ENCODE data around the gene DAAM2.

Gene DAAM2

DNA sequence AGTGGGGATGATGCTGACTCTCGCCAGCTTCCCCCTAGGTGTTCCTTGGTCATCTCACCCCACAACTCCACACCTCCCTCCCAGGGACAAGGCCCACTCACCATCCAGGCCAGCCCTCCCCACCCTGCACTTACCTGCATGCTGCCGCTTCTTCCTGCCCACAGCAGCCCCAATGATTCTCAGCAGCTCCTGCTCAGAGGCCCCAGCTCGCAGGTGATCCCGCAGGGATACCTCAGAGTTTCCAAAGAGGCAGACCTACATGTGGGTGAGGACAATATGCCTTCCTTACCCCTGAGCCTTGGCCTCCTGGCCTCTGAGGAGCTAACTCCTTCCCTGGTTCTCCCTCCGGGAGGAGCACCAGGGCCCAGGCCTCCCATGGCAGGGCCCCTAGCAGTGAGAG, 117.5 kb downstream of the DAAM2 start:
- DNase-seq (ENCODE audit: low spot score), result no peak

DNA sequence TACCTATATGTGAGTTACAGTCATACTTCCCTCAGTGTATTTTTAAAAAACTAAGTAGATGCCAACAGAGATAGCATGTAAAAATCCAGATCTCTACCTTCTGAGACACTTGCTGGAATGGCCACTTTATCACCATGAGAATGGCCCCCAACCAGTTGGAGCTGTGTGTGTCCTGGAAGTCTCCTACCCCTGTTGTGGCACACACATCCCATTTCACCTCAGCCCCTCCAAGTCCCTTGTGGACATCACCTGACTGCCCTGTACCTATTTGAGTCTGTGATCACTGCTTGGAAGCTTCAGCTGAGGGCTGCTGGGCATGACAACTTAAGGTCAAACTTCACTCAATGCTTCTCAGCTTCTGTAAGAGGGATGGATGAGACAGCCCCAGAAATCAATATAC, 118.0 kb downstream of the DAAM2 start:
- DNase-seq (ENCODE audit: low spot score), result no peak

DNA sequence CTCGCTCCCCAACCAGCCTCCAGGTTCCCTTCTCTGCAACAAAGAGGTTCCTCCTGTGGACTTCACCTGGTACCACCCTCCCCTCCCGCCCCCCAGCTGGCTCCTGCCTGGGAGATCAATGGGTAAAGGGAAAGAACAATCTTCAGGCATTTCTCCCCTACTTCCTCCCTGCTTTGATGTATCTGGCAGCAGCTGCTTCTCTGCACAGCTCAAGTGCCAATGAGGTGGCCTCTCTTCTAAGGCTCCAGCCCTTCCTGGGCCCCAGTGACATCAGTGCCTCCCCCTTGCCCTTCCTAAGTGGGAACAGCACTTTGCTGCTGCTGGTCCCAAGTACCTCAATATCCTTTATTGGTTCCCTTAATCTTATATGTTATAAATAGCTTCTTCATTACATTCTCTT, 118.6 kb downstream of the DAAM2 start:
- no peak for DNase-seq (ENCODE audit: low spot score)

DNA sequence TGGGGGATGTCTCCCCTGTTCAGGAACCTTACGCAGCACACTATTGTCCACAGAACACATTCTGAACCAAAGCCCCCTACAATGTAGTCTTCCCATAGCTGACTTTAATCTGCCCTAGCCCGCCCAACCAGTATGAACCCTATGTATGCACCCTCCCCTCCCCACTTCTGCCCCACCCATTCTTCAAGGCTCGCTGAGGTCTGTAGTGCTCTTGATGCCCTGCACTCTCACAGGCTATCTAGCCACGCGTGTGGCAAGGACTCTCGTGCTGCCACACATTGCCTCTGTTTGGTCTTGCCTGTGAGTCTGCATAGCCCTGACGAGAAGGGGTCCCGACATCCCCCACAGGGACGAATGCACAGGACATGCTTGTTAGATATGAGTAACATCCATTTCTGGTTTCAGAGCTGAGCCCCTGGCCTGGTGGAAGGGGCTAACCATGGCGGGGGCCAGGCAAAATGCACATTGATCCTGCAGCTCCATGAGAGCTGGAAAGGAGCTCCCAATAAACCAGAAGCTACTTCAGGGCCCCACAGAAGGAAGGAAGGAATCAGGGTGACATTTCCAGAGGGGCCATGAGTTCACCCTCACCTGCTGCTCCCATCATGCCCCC, 119.4 kb downstream of the DAAM2 start:
- no peak for DNase-seq (ENCODE audit: low spot score)

DNA sequence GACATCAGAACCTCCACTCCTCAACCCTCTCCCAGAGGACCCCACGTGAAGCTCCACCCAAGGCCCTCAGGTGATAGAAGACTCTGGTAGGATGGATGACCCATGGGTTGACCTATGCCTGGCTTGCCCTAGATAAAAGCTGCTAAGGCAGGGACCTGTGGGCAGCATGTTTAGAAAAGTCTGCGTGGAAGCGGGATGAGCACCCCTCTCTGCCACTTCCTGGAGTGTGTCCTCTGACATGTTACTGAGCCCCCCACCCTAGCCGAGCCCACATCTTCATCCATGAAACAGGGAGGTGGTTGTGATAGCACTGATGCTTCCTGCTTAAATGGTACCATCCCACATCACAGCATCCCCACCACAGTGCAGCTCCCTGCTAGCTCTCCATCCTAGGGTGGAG, 120.3 kb downstream of the DAAM2 start:
- no peak for DNase-seq (ENCODE audit: low spot score)

DNA sequence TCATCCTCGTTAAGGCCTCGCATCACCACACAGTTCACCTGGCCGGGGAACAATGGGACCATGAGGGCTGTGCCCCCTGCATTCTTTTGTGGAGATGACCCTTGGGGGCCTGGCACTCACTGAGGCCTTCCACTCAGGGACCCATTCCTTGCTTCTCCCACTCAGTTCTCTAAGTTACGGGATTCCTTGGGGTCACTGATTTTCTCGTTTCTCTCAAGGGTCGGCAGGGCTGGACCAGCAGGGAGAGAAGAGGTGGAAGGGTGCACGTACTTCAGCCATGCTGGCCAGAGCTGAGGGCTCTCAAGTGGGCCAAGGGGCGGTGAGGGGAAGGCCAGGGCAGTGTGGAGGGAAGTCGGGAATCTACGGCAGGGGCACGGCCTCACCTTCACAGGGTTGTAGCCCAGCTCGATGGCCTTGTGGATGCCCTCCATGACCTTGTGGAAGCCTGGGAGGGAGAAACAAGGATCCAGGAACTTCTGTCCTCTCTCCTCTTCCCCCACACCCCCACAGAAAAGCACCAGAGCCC, 121.3 kb downstream of the DAAM2 start:
- no peak for DNase-seq (ENCODE audit: low spot score)

DNA sequence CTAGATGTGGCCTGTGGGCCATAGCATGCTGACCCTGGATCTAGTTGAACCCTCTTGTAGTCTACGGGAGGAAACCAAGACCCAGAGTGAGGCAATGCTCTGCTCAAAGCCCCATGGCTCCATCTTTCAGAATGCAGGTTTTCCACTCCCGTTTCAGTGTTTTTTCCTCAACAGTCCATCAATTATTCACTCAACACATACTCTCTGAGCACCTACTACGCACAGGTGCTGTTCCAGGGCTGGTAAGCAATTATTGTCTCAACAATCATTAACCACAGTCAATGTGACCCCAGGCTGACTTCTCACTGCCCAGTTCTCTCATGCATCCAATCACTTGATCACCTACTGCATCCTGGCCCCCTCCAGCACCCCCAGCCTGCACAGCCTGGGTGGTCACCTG, 122.1 kb downstream of the DAAM2 start:
- no peak for DNase-seq (ENCODE audit: low spot score)

DNA sequence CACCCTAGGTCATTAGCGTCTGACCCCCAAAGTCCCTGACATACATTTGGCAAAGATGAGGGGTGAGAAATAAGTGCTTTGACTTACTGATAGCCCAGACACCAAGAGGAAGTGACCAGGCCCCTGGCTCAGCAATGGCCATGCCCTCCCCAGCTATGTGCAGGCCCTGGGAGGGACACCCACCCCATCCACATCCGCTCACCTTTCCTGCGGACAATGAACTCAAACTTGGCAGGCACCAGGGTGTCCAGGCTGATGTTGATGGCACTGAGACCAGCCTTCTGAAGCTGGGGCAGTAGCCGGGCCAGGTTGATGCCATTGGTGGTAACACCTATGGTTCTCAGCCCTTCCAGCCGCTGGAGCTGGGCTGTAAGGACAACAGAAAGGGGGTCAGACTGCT, 123.7 kb downstream of the DAAM2 start:
- DNase-seq (ENCODE audit: low spot score), result no peak

DNA sequence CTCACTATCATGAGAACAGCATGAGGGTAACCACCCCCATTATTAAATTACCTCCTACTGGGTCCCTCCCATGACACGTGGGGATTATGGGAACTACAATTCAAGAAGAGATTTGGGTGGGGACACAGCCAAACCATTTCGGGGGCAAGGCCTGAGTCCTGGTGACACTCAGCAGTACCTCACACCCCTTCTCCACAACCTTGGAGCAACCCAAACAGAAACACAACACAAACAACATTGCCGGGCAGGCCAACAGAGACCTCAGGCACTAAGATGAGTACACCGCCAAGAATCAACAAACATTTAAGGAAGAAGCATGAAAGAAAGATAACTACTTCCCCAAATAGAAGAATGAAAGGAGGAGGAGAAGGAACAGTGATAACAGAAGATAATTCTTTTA, 125.2 kb downstream of the DAAM2 start:
- DNase-seq (ENCODE audit: low spot score), result no peak

DNA sequence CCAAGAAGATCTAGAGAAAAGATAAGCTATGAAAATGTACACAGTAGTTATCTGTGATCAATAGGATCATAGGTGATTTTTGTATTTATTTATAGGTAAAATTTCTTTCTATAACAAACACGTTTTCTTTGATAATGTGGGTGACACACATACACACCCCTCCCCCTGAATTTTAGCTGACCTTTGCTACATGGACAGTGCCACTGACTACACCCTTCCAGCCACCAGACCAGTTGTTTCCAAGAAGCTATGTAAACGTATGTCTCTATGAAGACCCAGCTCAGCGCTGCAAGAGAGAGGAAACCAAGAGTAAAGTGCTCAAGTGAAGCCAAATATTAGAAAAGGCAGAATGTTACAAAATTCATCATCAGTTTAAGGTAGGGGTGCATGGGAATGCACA, 125.8 kb downstream of the DAAM2 start:
- no peak for DNase-seq (ENCODE audit: low spot score)

DNA sequence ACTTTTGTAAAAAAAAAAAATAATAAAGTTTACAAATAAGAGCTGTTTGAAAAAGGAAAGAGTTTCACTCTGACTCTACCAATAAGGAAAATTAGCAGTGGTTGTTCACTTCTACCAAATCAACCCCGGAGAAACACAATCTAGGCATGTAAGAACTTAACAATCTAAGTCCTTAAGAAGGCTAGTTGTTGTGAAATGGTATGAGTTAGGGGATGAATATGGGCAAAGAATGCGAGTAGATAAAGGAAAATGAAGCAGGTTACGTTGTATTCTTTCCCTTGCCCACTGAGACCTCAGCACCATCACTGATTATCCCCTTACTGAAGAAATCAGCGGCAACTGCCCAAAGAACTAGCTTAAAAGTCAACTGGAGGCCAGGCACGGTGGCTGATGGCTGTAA, 126.7 kb downstream of the DAAM2 start:
- DNase-seq (ENCODE audit: low spot score), result no peak

DNA sequence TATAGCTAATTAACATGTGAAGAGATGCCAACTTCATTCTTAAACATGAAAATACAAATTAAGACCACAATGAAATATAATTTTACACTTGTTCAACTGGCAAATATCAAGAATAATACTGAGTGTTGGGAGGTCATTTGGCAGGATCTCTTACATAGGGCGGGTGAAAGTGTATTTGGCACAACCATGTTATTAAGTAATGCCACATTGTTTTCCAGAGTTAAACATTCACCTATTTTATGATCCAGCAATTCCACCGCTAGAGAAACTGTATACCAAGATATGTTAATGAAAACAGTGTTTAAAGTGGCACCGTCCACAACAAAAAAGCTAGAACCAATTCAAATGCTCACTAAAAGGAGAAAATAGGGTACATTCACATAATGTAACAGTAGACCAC, 128.0 kb downstream of the DAAM2 start:
- DNase-seq (ENCODE audit: low spot score), result no peak

DNA sequence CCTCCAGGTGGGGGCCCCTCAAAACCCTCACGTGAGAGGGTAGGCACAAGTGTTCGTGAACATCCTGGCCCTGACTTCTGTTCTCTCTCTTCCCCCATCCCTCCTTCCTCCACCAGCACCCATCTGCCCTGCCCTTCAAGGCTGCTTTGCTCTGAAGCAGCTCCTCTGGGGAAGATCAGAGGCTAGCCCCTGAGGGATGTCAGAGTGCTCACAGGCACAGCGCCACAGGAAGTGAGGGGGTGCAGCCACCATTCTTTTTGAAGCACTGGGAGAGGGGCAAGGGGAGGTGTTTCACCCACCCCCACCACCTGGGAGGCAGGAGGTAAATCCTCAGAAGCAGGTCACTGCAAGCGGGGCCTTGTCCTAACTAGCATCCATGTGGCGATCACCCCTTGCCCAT, 130.6 kb downstream of the DAAM2 start:
- no peak for DNase-seq (ENCODE audit: low spot score)

DNA sequence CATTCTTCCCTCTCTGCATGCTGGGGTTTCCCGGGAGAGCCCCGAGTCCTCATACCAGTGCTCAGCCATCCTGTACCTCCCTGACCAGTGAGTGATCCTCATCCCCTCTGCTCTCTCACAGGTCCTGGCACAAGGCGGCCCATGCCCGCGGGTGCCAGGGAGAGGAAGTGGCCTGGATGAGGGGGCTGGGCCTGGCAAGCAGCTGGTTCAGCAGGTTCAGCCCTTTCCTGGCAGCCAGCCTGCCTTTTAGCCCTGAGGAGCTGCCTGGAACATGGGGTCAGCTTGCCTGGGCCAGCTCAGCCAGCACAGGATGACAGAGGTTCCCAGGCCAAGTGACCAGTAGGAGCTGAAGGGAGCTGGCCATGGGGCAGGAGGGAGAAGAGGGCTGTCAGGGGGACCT, 131.2 kb downstream of the DAAM2 start:
- no peak for DNase-seq (ENCODE audit: low spot score)

DNA sequence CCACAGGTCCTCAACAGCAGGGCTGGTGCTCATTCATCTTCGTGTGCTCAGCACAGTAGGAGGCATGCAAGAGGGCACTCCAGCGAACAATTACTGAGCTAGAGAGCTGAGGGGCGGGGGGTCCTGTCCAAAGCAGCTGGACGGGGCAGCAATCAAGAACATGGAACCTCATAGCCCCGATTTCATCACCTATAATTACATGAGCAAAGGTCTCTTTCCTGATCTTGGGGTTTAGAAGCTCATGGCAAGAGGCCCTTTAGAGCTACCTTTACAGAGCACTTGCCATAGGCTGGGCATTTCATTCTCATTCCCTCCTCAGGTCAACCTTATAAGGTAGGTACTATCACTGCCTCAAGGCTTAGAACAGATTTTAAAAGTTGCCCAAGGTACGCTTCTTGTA, 131.7 kb downstream of the DAAM2 start:
- no peak for DNase-seq (ENCODE audit: low spot score)

DNA sequence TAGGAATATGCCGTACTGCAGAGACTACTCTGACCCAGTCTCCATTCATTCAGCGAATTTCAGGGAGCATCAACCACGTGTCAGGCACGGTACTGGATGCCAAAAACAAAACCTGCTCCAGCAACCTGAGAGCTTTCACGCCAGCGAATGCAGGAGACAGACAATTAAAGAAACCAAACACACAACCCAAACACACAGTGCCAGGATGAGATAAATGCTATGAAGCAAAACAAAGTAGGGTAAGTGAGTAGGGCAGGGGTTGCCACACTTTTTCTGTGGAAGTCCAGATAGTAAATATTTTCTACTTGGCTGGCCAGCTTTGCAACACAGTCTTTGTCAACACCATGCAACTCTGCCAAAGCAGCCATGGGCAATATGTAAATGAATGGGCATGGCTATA, 132.1 kb downstream of the DAAM2 start:
- DNase-seq (ENCODE audit: low spot score), result no peak

DNA sequence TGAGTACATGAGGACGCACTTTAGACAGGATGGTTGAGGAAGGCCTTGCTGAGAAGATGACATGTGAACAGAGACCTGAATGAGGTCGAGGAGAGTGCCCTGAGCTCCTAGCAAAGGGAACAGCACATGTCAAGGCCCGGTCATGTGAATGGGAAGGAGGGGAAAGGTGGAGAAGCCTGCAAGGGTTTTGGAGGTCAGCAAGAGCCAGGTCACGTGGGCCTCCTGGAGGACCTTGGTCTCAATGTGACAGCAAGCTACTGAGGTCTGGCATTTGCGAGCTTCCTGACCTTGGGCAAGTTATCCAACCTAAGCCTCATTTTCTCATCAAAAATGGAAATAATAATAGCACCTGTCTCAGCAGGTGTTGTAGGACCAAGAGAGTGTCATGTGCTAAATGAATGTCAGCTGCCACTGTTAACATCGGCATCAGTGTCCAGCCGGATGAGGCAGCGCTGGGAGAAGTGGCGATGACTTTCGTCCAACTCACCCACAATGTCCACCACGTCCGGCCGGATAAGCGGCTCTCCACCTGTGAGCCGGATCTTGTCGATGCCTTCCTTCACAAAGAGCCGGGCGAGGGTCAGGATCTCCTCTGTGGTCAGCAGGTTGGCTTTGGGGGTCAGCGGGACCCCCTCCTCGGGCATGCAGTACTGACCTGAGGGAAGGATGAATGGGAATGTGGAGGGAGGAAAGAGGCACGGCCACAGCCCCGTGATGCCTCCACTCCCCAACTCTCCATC, 133.2 kb downstream of the DAAM2 start:
- no peak for DNase-seq (ENCODE audit: low spot score)

DNA sequence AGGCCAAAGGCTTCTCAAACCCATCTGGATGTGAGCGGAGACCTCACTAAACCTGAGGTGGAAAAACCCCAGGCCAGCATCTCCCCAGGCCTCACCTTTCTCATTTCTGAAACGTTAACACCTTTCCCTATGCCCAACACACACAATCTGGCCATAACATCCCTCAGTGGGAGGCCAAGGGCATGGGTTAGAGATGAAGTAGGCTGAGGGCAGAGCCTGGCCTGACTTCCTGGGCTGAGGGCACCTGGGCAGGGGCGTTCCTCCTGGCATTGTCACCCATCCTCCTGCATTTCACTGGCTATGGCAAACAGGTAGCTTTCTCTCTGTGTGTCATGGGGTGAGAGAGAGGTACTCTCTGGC, 133.7 kb downstream of the DAAM2 start:
- DNase-seq (ENCODE audit: low spot score), result no peak

DNA sequence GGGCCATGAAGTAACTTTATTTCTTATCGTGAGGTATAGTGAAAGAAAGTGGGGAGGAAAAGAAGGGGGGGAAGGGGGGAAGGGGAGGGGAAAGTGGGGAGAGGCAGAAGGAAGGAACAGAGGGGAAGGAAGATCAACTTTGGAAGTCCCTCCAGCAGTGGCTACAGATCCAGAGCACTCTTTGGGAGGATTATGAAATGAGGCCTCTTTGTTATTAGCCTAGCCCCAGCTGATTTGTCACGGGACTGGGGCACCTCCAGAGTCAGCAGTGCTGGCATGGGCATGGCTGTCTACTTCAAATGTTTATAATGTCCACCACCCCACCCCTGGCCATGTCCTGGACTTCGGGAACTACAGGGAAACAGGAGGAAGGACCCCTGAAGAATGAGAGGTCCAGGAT, 134.5 kb downstream of the DAAM2 start:
- DNase-seq (ENCODE audit: low spot score), result no peak

DNA sequence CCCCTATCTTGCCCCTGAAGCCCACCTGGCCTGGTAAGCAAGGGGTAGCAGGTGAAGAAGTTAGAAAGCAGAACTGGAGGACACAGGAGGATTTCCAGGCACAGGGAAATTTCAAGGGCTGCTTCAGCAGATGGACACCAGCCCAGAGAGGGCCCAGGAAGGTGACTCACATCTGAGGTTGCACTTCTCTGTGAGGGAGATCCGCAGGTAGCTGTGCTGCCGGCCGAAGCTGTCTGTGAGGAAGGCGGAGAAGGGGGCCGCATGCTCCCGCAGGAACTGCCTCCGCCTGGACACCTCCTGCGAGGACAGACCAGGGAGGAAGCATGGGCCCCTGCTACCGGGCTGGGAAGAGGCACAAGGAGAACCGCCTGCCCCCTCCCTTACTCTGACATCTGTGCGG, 135.0 kb downstream of the DAAM2 start:
- no peak for DNase-seq (ENCODE audit: low spot score)

DNA sequence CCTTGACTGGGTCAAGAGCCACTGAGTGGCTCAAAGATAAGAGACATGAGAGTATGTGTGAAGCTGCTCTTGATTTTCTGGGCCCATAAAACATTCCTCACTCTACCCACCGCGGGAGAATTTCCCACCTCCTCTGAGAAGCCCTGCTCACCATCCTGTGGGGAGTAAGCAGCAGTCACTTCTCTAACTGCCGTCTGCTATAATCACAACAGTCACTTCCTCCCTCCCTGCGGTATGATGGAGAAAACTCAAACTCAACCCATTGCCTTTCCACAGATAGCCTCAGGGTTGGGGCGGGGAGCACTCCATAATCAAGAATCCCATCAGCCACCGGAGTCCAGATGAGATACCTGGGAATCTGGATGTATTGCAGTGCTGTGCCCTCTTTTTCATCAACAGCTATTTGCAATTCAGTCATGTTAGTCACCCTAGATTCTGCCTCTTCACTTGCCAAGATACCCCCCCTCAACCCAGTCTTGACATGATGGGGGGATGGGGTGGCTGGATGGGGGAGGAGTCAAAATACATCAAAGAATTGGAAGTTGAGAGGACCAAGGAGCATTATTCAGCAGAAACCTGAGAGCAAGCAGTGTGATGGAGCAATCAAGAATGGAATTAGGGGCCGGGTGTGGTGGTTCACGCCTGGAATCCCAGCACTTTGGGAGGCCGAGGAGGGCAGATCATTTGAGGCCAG, 137.0 kb downstream of the DAAM2 start:
- no peak for DNase-seq (ENCODE audit: low spot score)

DNA sequence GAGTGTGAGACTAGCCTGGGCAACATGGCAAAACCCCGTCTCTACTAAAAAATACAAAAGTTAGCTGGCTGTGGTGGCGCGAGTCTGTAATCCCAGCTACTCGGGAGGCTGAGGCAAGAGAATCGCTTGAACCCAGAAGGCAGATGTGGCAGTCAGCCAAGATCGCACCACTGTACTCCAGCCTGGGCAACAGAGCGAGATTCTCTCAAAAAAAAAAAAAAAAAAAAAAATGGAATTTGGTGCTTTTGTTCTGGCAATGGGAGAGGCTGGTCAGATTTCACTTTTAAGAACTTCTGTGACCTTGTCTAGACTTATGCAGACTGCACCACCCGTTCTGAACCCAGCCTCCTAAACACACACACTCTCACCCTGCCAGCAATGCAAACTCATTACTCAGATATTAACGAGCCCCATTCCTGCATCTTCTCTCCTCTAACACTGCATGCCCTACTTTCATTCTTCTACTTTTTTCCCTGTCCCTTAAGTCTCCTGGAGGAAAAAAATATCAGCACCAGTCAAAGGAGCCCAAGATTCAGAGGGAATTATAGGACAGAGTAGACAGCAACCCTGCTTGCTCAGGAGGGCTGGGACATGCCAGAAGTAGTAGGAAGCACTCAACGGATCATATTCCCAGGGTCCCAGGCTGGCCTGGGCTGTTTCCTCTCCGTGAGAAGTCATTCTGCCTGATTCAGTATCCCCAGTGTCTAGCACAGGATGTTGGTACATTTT, 137.7 kb downstream of the DAAM2 start:
- DNase-seq (ENCODE audit: low spot score), result no peak

DNA sequence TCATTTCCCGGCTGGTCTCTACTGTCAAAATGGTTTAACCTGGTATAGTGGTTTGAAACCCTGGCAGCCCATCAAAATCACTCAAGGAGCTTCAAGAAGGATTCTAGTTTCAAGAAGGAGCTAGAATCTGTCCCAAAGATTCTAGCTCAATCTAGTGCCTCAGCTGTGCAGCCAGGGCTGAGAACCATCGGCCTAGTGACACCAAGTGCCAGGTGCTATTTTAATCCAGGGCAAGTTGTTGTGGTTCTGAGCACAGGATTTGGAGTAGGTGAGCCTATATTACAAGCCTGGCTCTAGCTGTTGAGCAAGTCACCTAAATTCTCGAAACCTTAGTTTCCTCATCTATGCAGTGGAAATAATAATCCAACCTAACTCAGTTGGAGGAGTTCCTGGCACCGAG, 138.4 kb downstream of the DAAM2 start:
- DNase-seq (ENCODE audit: low spot score), result no peak

Measured in activated CD4-positive, alpha-beta T cell treated with anti-CD3 and anti-CD28 coated beads, Interleukin-2, Interleukin-4, amounts not matched to agents 100 ng/mL and 50 ng/mL, durations not matched to agents 16 hours and 8 hours (primary cell).